ENCODE data around the gene KRCC1. TPM values are rescaled to one million over a fixed set of nuclear protein-coding genes. Genes with fewer than 3 reads are reported as not detected.
"Not testable (repeated sequence)": the region's sequence is repeated elsewhere in the genome, so short reads cannot be mapped to it uniquely, and the experiment has no call there.

KRCC1 gene
- polyA plus RNA-seq, 1 experiment = 16.8 TPM

- ChIA-PET CTCF (no interaction called here), POLR2A (no interaction called here)
- Histone ChIP-seq H3K36me3 (ENCODE audit: control insufficient read depth, insufficient read depth, low read length) (no peaks in the 10 kb centered on the region), H3K4me3 (ENCODE audit: low read depth, low read length) (no peak overlapping the region), H3K27me3 (ENCODE audit: control insufficient read depth, insufficient read depth, low read length) (no peaks in the 10 kb centered on the region)
- DNase-seq (ENCODE audit: low read depth) = no peak
- TF ChIP-seq CTCF (IDR thresholded peaks at IDR 0.05; ENCODE audit: insufficient read depth, low read depth, low read length) = no peak
Measured at GRCh38 chr2:88051792-88052191, 3.8 kb downstream of the KRCC1 start.

GRCh38 chr2:88049622-88050021 lies 6.0 kb downstream of the KRCC1 start:
- ChIA-PET POLR2A (no interaction called here), CTCF (interaction anchor here (1.1 kb wide), 1 partner anchor 11 kb away, joined by 6 read pairs; no protein-coding TSS in a partner anchor)
- no peak for DNase-seq (ENCODE audit: low read depth)
- no peak for TF ChIP-seq CTCF (IDR thresholded peaks at IDR 0.05; ENCODE audit: insufficient read depth, low read depth, low read length)
- Histone ChIP-seq H3K27me3 (ENCODE audit: control insufficient read depth, insufficient read depth, low read length) (no peaks in the 10 kb centered on the region), H3K4me3 (ENCODE audit: low read depth, low read length) (no peak overlapping the region), H3K36me3 (ENCODE audit: control insufficient read depth, insufficient read depth, low read length) (no peaks in the 10 kb centered on the region)

- POLR2A ChIA-PET = no interaction called here
Measured at GRCh38 chr2:88048541-88048940, 7.0 kb downstream of the KRCC1 start.

GRCh38 chr2:88045561-88045960 lies 10.0 kb downstream of the KRCC1 start:
- CTCF ChIA-PET = not testable (repeated sequence)

More at GRCh38 chr2:88048541-88048940, 7.0 kb downstream of the KRCC1 start:
- Histone ChIP-seq H3K4me3 (ENCODE audit: low read depth, low read length) (no peak overlapping the region), H3K27me3 (ENCODE audit: control insufficient read depth, insufficient read depth, low read length) (no peaks in the 10 kb centered on the region), H3K36me3 (ENCODE audit: control insufficient read depth, insufficient read depth, low read length) (no peaks in the 10 kb centered on the region)
- DNase-seq (ENCODE audit: low read depth) = no peak
- TF ChIP-seq CTCF (IDR thresholded peaks at IDR 0.05; ENCODE audit: insufficient read depth, low read depth, low read length) = no peak
- CTCF ChIA-PET = interaction anchor here (1.0 kb wide), 1 partner anchor 11 kb away, joined by 5 read pairs; no protein-coding TSS in a partner anchor

DNA sequence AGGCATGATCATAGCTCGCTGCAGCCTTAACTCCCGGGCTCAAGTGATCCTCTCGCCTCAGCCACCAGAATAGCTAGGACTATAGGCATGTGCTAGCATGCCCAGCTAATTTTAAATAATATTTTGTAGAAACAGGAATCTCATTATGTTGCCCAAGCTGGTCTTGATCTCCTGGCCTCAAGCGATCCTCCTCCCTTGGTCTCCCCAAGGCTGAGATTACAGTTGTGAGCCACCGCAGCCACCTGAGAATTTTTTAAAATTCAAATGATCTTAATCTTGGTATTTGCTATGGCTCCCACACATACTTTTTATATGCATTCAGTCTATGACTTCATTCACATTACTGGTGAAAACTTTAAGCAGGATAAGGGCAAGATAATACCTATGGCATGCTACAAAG lies 13.1 kb downstream of the KRCC1 start:
- DNase-seq (ENCODE audit: low read depth) = no peak
- no peak overlapping the region for H3K4me3 ChIP-seq (ENCODE audit: low read depth, low read length)
- no peaks in the 10 kb centered on the region for H3K27me3 ChIP-seq (ENCODE audit: control insufficient read depth, insufficient read depth, low read length)
- POLR2A ChIA-PET = no interaction called here
- H3K36me3 ChIP-seq (ENCODE audit: control insufficient read depth, insufficient read depth, low read length) = no peaks in the 10 kb centered on the region
- TF ChIP-seq CTCF (IDR thresholded peaks at IDR 0.05; ENCODE audit: insufficient read depth, low read depth, low read length) = no peak
- CTCF ChIA-PET = interaction anchor here (0.6 kb wide), 1 partner anchor 19 kb away, joined by 3 read pairs; no protein-coding TSS in a partner anchor

More at GRCh38 chr2:88045561-88045960, 10.0 kb downstream of the KRCC1 start:
- H3K4me3 ChIP-seq (ENCODE audit: low read depth, low read length); DNase-seq (ENCODE audit: low read depth); H3K27me3 ChIP-seq (ENCODE audit: control insufficient read depth, insufficient read depth, low read length); POLR2A ChIA-PET; H3K36me3 ChIP-seq (ENCODE audit: control insufficient read depth, insufficient read depth, low read length): not testable (repeated sequence)
